DMS153 (cell line): ENCODE measurements around the gene OBSCN.

ENCODE experiments used
- DNase-seq: peaks from one replicate; lab custom pipeline; 2025; lab: John Stamatoyannopoulos, UW

Gene OBSCN

GRCh38 chr1:228358039-228358763 is 150.4 kb downstream of the OBSCN start:
- no peak for DNase-seq

GRCh38 chr1:228358764-228359612 is 151.1 kb downstream of the OBSCN start:
- DNase-seq: no peak

- no peak for DNase-seq
Measured at GRCh38 chr1:228359613-228360532, 152.0 kb downstream of the OBSCN start.

GRCh38 chr1:228360533-228361313 is 152.9 kb downstream of the OBSCN start:
- DNase-seq: no peak

GRCh38 chr1:228361314-228362140 is 153.7 kb downstream of the OBSCN start:
- DNase-seq: no peak

- no peak for DNase-seq
Measured at GRCh38 chr1:228362141-228362883, 154.5 kb downstream of the OBSCN start.

- DNase-seq: no peak
Measured at GRCh38 chr1:228362884-228363450, 155.1 kb downstream of the OBSCN start.

- DNase-seq: no peak
Measured at GRCh38 chr1:228363686-228364067, 155.8 kb downstream of the OBSCN start.

- no peak for DNase-seq
Measured at GRCh38 chr1:228364068-228364705, 156.3 kb downstream of the OBSCN start.

GRCh38 chr1:228364706-228365213 is 156.9 kb downstream of the OBSCN start:
- DNase-seq: no peak

GRCh38 chr1:228365271-228366061 is 157.6 kb downstream of the OBSCN start:
- no peak for DNase-seq

GRCh38 chr1:228366062-228366865 is 158.4 kb downstream of the OBSCN start:
- DNase-seq: no peak

GRCh38 chr1:228366866-228367741 is 159.3 kb downstream of the OBSCN start:
- no peak for DNase-seq

GRCh38 chr1:228367798-228368791 is 160.3 kb downstream of the OBSCN start:
- no peak for DNase-seq
